DMS53 treated with DMSO at 0.1 percent for 48 hours (cell line): ENCODE measurements around the gene SSH3.

Experiments
- DNase-seq: peaks from one replicate; lab custom pipeline; 2025; ENCODE audit not compliant: unreplicated experiment; lab: John Stamatoyannopoulos, UW

Gene SSH3

DNA sequence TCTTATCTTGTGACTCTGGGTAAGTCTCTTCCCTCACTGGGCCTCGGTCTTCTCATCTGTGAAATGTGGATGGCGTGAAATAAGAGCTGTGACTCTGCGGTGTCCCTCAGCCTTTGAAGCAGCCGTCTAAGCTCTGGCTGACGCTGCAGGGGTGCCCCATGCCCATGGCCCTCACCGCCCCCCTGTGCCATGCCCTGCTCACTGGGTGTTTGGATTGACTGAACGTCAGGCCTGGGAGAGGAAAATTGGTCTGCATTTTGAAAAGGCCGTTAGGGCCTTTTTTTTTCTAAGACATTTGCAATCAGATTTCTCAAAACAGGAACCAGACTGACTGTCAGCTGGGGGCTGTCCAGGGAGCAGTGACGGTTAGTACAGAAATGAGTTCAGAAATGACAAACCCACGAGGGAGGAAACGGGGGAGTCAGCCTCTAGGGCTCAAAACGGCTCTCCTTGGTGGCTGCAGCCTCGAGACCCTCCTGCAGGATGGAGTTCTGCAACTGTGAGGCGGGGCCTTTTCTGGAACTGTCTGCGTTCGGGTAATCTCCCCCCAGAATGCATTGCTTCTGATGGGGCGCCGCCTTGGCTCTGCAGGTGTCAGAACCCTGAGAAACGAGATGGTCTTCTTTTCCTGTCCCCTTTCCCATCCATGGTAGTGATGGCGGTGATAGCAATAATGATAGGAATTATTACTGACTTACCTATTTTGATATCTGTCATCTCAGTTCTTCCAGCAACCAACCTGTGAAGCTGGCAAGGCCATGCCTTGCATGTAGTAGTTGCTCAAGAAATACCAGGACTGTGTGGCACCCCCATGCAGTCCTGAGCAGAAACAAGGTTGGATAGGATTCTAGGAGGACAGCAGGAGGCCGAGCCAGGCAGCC, 35.0 kb upstream of the SSH3 start:
- no peak for DNase-seq

- DNase-seq, result no peak
Observed at GRCh38 chr11:67268962-67269268, 34.4 kb upstream of the SSH3 start.

- no peak for DNase-seq
Observed at GRCh38 chr11:67269401-67270255, 33.7 kb upstream of the SSH3 start.

DNA sequence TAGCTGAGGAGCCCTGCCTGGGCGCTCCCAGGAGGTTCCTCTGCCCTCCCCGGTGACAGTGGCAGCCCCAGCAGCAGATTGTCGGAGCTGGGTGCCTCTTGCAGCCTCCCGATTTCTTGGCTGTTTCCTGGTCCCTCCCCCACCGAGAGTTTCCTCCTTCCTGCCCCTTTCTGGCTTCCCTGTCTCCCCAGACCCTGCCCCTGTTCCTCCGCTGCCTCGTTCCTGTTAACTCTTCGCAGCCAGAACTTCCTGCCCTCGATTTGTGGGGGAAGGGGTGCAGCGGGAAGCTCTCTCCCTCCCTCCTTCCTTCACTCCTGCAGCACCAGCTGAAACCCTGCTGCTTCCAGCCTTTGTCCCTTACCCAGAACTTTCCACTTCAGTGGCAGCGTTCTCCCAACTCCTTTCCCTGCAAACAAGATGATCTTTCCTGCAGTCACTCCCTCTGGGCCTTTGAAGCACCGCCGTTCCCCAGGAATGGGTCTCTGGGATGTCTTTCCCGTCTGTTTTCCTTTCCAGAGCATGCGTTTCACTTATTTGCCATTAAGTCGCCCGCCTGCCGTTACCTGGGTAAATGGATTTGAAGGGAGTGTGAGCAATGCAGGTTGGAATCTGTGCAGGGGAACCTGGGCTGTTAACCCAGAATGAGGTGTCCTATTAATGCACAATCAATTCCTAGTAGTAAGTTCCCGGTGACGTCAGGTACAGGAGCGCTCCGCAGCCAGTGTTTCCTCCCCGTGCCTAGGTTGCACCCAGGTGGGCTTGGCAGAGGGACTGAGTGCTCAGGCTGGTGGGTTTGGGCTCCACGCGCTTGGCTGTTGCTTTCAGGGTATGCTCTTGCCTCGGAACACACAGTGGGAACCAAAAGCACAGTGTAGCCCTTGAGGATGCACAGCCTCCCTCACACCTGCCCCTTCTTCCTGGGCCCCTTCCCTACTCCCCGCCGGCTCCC, 32.8 kb upstream of the SSH3 start:
- DNase-seq, result no peak

DNA sequence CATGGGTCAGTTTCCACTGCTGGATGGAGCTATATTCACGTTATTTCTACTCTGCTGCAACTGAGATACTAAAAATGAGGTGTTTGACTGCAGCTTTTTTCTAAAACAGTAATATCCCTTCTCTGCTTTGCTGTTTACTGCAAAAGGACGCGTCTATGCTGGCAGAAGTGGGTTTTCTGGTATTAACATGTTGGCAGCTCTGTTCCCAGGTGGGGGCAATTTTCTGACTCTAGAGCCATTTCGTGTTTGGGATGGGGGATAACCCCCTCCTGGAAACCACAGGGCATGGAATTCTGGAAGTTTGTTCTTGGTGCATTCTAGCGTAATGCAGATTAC, 32.2 kb upstream of the SSH3 start:
- DNase-seq, result no peak

- DNase-seq, result no peak
Observed at GRCh38 chr11:67271541-67272284, 31.6 kb upstream of the SSH3 start.

DNA sequence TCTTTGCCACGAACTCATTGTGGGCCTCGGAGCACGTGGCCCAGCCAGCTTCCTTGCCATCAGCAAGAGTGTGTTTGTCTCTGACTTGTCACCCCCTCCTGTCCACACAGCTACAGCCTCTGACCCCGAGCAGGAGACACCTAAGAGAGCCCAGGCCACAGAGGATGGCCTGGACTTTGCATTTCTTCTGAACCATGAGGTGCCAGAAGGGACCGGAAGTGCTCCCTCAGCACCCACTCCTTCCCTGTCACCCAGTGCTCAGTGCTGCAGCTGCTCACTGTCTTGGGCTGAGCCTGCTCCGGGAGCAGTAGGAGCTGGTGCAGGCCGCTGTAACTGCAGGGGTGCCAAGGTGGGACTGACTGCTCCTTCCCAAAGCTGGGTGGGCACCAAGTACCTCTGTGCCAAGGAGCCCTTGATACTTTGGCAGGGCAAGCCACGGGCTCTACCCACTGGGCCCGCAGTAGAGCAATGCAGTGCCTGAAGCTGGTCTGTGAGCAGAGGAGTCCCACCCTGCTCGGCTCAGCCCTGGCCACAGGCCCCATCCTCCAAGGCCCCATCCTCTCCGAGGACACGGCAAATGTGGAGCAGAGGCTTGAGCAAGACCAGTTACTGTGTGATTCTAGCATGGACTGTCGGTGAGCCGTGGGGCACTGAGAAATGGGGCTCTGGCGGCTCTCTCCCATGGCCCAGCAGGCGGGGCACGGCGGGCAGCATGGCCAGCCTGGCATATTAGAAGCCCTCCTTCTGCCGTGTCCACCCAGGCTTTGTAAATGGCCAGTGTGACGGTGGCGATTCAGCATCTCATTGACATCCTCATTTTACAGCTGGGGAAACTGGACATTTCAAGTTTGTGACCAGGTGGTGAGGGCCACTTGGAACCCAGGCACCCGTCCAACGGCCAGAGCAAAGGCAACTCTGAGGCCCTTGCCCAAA, 30.7 kb upstream of the SSH3 start:
- DNase-seq, result no peak

DNA sequence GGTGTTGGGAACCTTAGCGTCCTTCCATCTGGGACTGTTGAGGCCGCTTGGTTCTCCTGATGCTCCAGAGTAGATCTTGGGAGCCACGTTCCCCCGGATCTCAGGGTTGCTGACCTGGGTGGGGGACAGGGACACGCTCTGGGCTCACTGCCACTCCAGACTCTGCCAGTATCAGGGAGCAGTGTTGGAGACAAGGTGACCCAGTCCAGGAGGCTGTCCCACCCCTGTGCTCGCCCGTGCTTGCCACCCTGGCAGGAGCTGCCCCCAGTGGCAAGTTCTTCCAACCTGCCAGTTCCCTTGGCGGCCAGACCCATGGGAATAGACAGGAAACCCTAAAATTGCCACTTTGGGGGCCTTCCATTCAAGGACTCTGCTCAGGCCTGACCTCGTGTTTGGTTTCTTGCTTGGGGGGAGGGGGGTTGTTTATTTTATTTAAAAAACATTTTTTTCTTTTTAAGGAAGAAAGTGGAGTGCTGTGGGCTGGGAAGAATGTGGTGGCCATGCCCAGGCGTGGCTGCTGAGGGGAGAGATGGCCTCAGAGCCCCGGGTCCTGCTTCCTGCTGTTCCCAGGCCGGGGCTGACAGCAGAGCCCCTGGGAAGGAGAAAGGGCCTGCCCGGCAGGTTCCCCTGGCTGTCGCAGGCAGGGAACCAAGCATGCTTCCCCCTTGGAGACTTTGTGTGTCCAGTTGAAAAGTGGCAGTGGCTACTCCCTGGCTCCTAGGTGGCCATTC, 29.9 kb upstream of the SSH3 start:
- no peak for DNase-seq

- no peak for DNase-seq
Observed at GRCh38 chr11:67274768-67275605, 28.3 kb upstream of the SSH3 start.

GRCh38 chr11:67275606-67276409, 27.5 kb upstream of the SSH3 start:
- DNase-seq, result no peak

DNA sequence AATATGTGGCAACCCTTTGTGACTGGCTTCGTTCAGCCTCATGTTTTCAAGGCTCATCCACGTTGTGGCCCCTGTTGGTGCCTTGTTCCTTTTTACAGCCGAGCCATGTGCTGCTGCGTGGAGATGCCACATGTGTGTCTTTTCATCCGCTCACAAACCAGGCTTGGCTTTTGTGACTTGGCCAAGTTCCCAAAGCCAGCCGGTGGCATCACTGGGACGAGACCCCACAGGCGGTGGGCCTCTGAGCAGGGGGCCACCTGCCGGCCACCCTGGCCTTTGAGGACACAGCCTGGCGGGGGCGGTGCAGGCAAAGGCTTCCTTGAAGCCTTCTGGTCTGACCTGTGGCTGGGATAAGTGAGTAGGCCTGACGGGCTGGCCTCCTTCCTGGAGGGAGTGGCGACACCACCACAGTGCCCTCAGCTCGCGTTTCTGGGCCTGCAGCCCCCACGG, 26.5 kb upstream of the SSH3 start:
- no peak for DNase-seq

- no peak for DNase-seq
Observed at GRCh38 chr11:67277231-67277961, 25.9 kb upstream of the SSH3 start.

DNA sequence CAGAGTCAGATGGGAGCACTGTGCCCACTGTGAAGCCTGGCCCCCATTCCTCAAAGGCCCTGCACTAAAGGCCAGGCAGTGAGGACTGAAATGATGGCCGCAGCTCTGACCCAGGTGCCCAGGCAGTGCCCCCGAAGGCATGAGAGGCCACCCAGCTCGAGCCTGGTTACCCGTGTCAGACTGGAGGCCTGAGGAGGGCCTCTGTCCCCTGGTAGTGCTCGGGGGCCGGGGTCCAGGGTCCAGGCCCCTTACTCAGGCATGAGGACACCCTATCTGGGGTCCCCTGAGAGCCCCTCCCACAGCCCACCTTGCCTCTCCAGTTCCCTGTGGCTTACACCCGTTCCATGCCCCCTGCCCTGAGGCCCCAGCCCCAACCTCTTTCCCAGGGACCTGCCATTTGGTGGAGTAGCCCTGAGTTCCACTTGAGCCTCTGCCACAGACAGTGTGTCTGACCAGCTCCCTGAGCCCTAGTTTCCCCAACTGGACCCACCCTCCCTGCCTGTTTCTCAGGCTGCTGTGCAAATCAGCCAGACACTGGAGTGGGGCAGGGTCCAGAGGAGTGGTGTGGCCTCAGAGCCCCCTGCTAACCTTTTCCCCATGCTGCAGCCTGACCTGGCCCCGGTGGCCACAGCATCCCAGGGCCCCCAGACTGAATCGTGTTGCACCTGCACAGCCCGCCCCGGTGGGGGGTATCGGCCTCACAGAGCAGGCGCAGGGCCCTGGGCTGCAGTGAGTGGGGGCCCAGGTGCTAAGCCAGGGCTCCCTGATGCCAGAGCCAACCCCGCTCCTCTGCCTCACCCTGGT, 25.0 kb upstream of the SSH3 start:
- no peak for DNase-seq

- DNase-seq, result no peak
Observed at GRCh38 chr11:67278939-67279588, 24.3 kb upstream of the SSH3 start.
